OCI-LY1 (cell line): Measurements from ENCODE around the gene CLTC.

Source experiments
- CTCF ChIP-seq: fragments of 200-600 bp; sonication (generic), shearing (Covaris generic); IDR thresholded peaks from 2 replicates; pipeline ENCODE4 v1.5.1; 2017; ENCODE audit warnings: mild to moderate bottlenecking, antibody characterized with exemption, low read length, moderate library complexity, mixed read lengths
- EZH2 ChIP-seq: fragments of 200-600 bp; sonication (generic), shearing (Covaris generic); IDR thresholded peaks from 2 replicates; pipeline ENCODE4 v1.8.0; 2017; ENCODE audit warnings: borderline replicate concordance, mixed run types, mild to moderate bottlenecking, antibody characterized with exemption, low read length, moderate library complexity, mixed read lengths

DNA sequence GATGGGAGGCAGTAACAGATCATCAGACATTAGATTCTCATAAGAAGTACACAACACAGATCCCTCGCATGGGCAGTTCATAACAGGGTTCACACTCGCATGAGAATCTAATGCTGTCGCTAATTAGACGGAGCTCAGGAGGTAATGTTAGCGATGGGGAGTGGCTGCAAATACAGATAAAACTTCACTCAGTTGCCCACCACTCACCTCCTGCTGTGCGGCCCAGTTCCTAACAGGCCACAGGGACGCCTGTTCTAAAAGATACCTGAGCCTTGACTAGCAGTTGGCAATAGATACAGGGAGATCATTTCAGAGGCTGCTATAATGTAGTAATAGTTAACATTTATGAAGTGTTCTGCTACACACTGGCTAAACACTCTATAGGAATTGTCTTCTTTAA is 82.6 kb downstream of the CLTC start:
- TF ChIP-seq CTCF: no peak
- no peak for TF ChIP-seq EZH2
